Mucosa of descending colon (tissue), 3 donors: ENCODE results near the gene HOXA11. TPM values are rescaled to one million over a fixed set of nuclear protein-coding genes. Genes with fewer than 3 reads are reported as not detected.

Source experiments
- ATAC-seq: fragments of 200-7000 bp; cut with Tn5 transposase; one replicate; pipeline ENCODE4 v1.9.1; 2020; ENCODE audit warnings: mild to moderate bottlenecking, moderate library complexity
- DNase-seq, 3 donors: peaks; one replicate each; pipeline ENCODE4 v3.0.0-alpha.2; 2020
- H3K36me3 ChIP-seq: fragments of 200-600 bp; one replicate; pipeline ENCODE4 v1.8.0; 2021; ENCODE audit warnings: low read depth, mild to moderate bottlenecking
- H3K4me1 ChIP-seq: fragments of 200-600 bp; one replicate; pipeline ENCODE4 v1.8.0; 2021; ENCODE audit warnings: low read depth, mild to moderate bottlenecking
- H3K4me3 ChIP-seq: fragments of 200-600 bp; one replicate; pipeline ENCODE4 v1.8.0; 2021; ENCODE audit warnings: mild to moderate bottlenecking
- H3K9me3 ChIP-seq: fragments of 200-600 bp; one replicate; pipeline ENCODE4 v1.8.0; 2021; ENCODE audit warnings: mild to moderate bottlenecking
- CTCF ChIP-seq: fragments of 200-600 bp; IDR thresholded peaks from one replicate; pipeline ENCODE4 v1.8.0; 2022; ENCODE audit warnings: antibody characterized with exemption, mild to moderate bottlenecking
- intact Hi-C, 2 donors: fragments of 100-400 bp; cut with DNase I in 1 of 2; cut with micrococcal nuclease in 1 of 2; formaldehyde crosslinking; loops; one replicate each; pipeline versions ENCODE4 v1.11.0 to v1.11.1; 2022; cut with DNase I, micrococcal nuclease
- total RNA-seq, 3 donors: library from RNA; stranded (reverse); fragmentation: NEBNext Ultra II Directional in 2 of 3; extraction: Animal tissue kit (Norgen Biotek cat#: 25700) in 2 of 3; gene quantifications; one replicate each; pipeline versions ENCODE4 v1.2.1 to v1.2.4, GENCODE V29; 2021 to 2023
- donor health status: DM: no; HTN: no; CAD: no; lungs with moderate emphysema.
- donor health status: DM: no; HTN: no; CAD: no.
- donor health status: DM: no; HTN: yes; CAD: no.

HOXA11 gene
- total RNA-seq, 3 donors from 2014 or later = 3.2 to 27.2 (median 5.4) TPM

DNA sequence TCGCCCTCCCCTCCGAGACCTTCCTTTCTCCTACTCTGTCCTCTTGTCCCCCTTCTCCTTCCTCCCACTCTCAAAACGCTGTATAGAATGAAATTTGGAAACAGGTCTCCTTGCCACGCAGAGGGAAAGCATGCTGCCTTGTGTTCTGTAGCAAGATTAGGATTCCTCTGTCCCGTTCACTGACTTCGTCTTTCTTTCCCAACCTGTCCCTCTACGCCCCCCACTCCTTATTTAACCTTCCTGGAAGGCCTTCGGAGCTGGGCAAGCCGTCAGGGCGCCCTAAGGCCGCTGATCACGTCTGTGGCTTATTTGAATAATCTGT is 21.0 kb downstream of the HOXA11 start:
- intact Hi-C loops = loop anchor here (5.0 to 10.0 kb wide), 2 partner anchors 797 to 1299 kb away; no protein-coding TSS in a partner anchor
- H3K36me3 ChIP-seq = no peaks in the 10 kb centered on the region
- H3K9me3 ChIP-seq = no peaks in the 10 kb centered on the region
- peak overlapping the region; percentile 48 for H3K4me3 ChIP-seq
- peaks cover 10% of the 10 kb centered on the region for H3K4me1 ChIP-seq
- no peak for DNase-seq
- ATAC-seq = no peak
- TF ChIP-seq CTCF = no peak

DNA sequence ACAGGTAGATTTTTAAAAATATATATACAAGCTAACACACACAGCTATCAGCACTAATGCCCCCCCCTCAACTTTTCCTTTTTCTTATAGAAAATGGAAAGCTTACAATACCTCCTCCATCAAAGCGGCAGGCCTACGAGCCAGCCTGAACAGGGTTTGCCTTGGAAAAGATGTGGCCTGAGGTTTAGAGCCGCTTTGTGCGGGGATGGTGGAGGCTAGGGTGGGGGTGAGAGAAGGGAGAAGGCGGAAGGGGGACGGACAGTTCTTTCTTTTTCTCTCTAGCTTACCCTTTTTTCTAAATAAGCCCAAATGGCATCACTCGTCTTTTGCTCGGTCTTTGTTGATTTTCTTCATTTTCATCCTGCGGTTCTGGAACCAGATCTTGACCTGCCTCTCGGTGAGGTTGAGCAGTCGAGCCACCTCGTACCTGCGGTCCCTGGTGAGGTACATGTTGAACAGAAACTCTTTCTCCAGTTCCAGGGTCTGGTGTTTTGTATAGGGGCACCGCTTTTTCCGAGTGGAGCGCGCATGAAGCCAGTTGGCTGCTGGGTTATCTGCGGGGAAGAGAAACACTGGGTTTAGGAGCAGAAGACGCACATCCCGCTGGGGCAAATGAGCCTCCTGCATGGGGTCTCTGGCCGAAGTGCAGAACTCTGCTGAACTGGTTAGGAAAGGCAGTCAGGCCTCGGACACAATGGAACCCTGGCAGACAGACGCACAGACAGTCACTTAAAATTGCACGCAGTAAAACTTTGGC is 21.6 kb downstream of the HOXA11 start:
- peak overlapping the region; percentile 48 for H3K4me3 ChIP-seq
- no peaks in the 10 kb centered on the region for H3K9me3 ChIP-seq
- peaks cover 10% of the 10 kb centered on the region for H3K4me1 ChIP-seq
- DNase-seq = peak in 1 of 3 donors; percentile 49
- intact Hi-C loops = loop anchor here (5.0 to 10.0 kb wide), 2 partner anchors 796 to 1299 kb away; no protein-coding TSS in a partner anchor
- no peak for TF ChIP-seq CTCF
- ATAC-seq = no peak
- H3K36me3 ChIP-seq = no peaks in the 10 kb centered on the region

- H3K9me3 ChIP-seq = no peaks in the 10 kb centered on the region
- no peak overlapping the region for H3K4me3 ChIP-seq
- ATAC-seq = no peak
- TF ChIP-seq CTCF = no peak
- DNase-seq = no peak
- peaks cover 10% of the 10 kb centered on the region for H3K4me1 ChIP-seq
- H3K36me3 ChIP-seq = no peaks in the 10 kb centered on the region
- intact Hi-C loops = loop anchor here (5.0 to 10.0 kb wide), 2 partner anchors 795 to 1298 kb away; no protein-coding TSS in a partner anchor
Observed at GRCh38 chr7:27162561-27163287, 22.3 kb downstream of the HOXA11 start.

- intact Hi-C loops = loop anchor here (5.0 to 10.0 kb wide), 2 partner anchors 795 to 1297 kb away; no protein-coding TSS in a partner anchor
- TF ChIP-seq CTCF = no peak
- DNase-seq (peak in 2 of 3 donors; percentile 71 to 81), ATAC-seq (peak; percentile 10)
- no peaks in the 10 kb centered on the region for H3K36me3 ChIP-seq
- no peak overlapping the region for H3K4me3 ChIP-seq
- peaks cover 14% of the 10 kb centered on the region for H3K4me1 ChIP-seq
- H3K9me3 ChIP-seq = no peaks in the 10 kb centered on the region
Observed at GRCh38 chr7:27161721-27162560, 23.1 kb downstream of the HOXA11 start.

- TF ChIP-seq CTCF = no peak
Observed at GRCh38 chr7:27161214-27161720, 23.8 kb downstream of the HOXA11 start.

More at GRCh38 chr7:27161214-27161720, 23.8 kb downstream of the HOXA11 start:
- H3K36me3 ChIP-seq = no peaks in the 10 kb centered on the region
- H3K4me3 ChIP-seq = peak overlapping the region; percentile 15
- H3K4me1 ChIP-seq = peaks cover 15% of the 10 kb centered on the region
- peak; percentile 28 for ATAC-seq
- DNase-seq = peak; percentile 74 to 79 (median 75)
- intact Hi-C loops = loop anchor here (5.0 to 10.0 kb wide), 2 partner anchors 794 to 1296 kb away; no protein-coding TSS in a partner anchor
- no peaks in the 10 kb centered on the region for H3K9me3 ChIP-seq
